Measurements from ENCODE around the gene RGR.
"Not testable (repeated sequence)": the region's sequence is repeated elsewhere in the genome, so short reads cannot be mapped to it uniquely, and the experiment has no call there.

The RGR gene

DNA sequence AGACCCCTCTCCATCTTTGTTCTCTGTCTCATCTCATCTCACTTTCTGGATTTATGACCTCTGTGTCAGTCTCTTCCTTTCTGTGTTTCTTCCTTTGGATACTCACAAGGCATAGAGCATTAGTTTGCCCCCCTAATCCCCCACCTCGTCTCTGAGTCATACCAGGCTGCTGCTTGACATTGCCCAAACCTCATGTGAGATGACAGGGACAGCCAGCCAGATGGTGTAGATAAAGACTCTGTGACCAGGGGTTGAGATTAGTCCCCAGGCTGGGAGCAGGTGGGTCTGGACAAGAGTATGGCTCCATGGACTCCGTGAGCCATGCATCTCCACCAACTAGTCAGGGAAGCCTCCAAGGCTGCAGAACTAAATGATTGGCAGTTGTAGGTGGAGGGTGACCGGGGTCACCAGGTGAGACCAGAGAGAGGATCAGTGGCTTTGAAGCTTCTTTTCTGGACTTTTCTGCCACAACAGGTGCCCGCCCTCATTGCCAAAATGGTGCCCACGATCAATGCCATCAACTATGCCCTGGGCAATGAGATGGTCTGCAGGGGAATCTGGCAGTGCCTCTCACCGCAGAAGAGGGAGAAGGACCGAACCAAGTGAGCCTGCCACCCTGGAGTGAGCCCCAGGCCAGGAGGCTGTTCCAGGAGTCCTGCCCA, 13.3 kb downstream of the RGR start:
- DNase-seq (ENCODE audit: low read depth, low spot score), result no peak

DNA sequence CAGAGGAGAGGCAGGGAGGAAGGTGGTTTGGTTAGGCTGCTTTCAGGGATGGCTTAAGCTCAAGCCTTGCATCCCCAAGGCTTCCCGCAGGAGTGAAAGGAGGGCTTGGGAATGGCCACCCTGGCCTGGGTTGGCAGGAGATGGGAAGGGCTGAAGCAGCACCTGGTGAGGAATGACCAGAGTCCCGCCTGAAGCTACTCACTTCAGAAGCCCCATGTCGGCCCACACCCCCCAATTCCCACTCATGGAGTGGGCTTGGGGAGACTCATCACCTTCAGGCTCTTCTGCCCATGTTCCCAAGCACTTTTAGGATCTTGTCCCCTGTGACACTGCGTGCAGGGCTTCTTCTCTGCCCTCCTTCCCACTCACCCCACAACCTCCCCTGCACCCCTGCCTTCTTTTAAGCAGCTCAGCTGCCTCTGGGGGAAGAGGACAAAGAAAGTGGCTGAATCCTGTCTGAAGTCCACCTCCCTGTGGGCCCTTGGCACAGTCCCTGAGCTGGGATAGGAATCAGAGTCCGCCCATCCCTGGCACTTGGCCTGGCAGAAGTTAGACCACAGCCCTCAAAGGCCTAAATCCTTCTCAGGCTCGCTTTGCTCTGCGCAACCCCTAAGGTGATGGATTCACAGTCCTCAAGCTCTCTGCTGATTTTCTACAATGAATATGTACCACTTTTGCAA, 16.5 kb downstream of the RGR start:
- DNase-seq (ENCODE audit: low read depth, low spot score), result no peak

- DNase-seq (ENCODE audit: low read depth, low spot score), result no peak
Measured at GRCh38 chr10:84262190-84262956, 17.5 kb downstream of the RGR start.

DNA sequence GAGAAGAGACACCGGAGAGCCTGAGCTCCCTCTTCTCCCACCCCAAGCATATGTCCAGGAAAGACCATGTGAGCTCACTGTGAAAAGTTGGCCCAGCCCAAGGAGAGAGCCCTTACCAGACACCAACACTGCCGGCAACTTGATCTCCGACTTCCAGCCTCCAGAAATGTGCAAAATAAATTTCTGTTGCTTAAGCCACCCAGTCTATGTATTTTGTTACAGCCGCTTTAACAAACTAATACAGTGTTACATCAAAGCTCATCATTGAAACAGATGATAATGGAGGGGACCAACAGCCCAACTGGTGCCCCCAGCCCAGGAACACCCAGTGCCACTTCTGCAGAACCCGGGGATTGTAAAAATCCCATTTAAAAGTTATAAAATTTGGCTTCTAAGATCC, 18.9 kb downstream of the RGR start:
- no peak for DNase-seq (ENCODE audit: low read depth, low spot score)

DNA sequence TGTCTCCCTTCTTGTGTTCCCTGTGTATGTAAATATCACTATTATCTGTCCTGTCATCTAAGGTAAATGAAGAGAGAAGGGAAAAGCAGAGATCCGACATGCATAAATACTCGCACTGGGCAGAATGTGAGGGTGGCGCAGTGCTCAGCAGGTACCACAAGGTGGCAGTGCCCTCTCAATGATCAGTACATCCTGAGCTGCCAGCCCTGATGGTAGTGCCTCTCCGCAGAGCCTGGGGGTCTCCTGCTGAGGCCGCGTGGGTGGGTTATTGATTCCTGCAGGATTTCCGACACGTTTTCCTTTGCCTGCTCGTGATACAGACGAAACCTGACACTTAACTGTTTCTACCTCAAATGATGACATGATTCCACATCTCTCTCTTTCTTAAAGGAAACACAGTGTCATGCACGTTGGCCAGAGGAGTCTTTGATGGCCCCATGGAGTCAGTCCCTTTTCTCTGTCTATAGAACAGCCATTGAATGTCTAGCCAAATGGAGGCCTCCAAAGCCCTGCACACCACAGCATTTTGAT, 19.8 kb downstream of the RGR start:
- peak; percentile 37 for DNase-seq (ENCODE audit: low read depth, low spot score)

DNA sequence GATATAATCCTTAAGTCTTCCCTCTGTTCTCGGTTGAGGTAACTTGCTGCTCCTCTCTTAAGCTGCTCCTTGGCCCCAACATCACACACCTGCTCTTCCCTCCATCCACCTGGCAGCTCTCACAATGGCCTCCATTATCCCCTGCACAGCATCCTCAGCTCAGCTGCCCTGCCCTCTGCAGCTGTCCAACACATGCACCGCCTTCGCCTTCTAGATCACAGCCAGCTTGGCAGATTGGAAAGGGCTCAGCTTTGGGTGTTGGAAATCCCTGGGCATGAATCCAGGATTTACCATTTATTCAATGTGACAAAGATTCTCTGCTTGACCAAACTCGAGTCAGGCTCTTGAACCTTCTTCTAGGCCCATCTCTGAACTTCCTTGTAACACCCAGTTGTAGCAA, 20.6 kb downstream of the RGR start:
- no peak for DNase-seq (ENCODE audit: low read depth, low spot score)

DNA sequence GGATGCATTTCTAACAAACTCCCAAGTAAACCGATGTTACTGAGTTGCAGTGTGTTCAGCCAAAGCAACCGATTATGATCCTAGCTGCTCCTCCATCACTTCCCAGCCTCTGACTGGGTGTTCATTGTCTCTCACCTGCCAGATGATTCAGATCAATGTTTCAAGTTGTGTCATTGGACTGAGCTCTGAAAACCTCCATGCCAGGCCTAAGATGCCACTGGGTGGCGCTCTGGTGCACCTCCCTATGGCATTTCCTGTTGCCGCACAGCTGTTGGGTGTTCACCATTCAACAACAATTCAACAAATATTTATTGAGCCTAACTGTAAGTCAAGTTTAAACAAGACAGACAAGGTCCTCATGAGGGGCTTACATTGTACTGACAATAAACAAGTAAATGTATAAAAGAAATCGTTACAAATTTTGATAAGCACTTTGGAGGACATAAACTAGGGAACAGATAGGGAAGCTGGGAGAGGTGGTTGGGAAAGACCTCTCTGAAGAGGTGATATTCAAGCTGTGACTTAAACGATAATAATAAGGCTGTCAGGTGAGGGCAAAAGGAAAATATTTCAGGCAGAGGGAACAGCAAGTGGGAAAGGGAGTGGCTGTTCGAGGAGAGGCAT, 22.8 kb downstream of the RGR start:
- no peak for DNase-seq (ENCODE audit: low read depth, low spot score)

- DNase-seq (ENCODE audit: low read depth, low spot score), result no peak
Measured at GRCh38 chr10:84269162-84269561, 24.3 kb downstream of the RGR start.

DNA sequence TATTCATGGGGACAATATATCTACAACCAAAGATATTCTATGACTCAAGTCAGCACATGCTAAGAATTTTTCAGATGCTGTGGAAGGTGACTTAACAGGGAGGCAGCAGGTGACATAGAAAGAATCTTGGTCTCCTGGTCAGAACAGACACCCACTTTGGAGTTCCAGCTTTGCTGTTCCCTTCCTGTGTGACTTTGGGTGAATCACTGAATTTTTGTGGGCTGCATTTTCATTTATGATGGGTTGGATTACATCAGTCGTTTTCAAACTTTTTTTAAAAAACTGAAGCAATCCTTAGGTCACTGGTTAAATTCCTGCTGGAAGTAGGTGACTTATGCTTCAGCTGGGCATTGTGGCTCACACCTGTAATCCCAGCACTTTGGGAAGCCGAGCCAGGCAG, 24.9 kb downstream of the RGR start:
- DNase-seq (ENCODE audit: low read depth, low spot score), result no peak

- no peak for DNase-seq (ENCODE audit: low read depth, low spot score)
Measured at GRCh38 chr10:84270708-84271107, 25.9 kb downstream of the RGR start.

- not testable (repeated sequence) for DNase-seq (ENCODE audit: low read depth, low spot score)
Measured at GRCh38 chr10:84279876-84280475, 35.1 kb downstream of the RGR start.

GRCh38 chr10:84286695-84287094, 41.8 kb downstream of the RGR start:
- no peak for DNase-seq (ENCODE audit: low read depth, low spot score)

DNA sequence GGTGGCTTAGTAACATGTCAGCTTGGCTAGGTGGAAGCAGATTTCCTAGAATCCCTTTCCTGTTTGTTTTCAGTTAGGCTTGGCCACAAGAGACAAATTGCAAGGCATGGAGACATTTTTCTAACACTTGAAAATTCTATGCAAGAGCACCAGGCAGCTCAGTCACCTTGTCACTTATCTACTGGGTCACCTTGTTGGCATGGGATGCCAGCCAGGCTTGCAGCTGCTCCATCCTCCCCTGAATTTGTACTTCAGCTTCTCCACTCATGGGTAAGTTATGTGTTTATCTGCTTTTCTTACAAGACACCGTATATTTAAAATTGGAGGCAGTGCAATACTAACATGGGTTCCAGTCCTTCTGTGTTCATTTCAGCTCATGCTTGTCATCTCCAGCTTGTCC, 43.3 kb downstream of the RGR start:
- DNase-seq (ENCODE audit: low read depth, low spot score), result no peak

DNA sequence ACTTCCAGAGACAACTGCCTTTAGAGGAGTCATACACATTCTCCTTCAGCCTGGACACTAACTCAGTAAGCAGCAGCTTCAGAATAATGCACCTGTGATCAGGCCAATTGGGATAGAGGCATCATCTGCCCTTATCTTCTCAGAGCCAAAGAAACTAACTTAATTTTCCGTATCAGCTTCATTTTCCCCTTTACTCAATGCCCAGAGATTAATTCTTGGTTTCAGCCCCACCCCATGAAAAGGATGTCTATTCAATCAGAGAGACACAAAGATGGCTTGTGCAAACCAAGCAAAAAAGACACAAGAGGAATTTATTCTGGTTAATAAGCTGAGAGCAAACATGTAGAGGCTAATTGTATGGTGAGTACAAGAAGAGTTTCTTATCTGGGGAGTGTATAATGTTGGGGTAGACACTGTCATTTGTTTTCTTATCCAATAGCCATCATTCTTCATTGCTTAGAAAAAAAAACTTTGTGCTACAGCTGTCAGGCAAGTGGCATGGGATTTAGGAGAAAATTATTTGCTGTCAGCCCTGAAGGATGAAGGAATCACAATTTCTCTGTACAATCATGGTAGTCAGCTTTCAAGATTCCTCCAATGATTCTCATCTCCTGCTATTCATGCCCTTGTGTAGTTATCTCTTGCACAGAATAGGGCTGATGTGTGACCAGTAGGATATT, 44.8 kb downstream of the RGR start:
- DNase-seq (ENCODE audit: low read depth, low spot score), result no peak

GRCh38 chr10:84290235-84290634, 45.4 kb downstream of the RGR start:
- DNase-seq (ENCODE audit: low read depth, low spot score), result no peak

DNA sequence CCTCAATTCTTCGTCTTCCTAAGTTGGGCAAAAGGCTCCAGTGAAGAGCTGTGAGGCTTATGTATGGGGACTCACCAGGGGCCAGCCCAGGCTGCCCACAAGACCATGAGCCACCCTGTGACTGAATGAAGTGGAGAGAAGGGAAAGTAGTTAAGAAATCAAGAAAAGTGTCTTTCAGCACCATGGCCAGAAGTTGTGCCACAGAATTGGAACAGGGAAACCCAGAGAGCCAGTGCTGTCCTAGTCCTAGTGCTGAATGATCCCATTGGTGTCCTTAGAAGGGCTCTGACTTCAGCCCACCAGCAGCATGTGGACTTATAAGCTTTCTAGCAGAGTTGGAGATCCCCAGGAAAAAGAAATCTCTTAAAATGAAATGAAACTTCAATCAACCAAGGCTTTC, 46.5 kb downstream of the RGR start:
- no peak for DNase-seq (ENCODE audit: low read depth, low spot score)

DNA sequence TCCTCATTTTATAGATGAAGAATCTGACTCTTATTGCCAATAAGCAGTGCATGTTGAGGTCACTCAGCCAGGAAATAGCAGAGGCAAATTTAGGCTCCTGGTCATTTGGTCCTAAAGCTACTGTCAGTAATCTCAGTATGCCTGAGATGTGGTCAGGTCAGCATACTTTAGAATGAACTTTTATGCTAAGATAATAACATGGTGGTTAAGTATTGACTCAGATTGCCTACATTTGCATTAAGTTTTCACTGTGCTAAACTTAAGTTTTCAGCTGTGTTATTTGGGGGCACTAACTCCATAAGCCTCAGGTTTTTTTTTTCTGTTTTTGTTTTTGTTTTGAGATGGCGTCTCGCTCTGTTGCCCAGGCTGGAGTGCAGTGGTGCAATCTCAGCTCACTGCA, 47.6 kb downstream of the RGR start:
- no peak for DNase-seq (ENCODE audit: low read depth, low spot score)

DNA sequence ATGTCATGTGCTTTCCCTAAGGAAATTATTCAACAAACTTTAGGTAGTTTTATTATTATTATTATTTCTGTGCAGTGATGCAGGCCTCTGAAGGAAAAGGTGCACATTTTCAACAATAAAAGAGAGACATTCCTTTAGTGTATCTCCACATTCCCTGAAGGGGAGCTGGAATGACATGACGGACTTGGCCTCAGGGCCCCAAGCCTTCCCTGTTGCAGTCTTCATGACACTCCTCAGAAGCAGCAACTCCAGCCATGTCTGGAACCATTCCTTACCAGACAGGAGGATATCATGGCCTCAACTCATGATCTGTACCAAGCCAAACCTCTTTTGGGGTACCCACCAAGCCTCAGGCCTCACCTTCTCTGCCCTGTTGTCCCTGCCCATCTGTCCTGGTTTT, 48.3 kb downstream of the RGR start:
- no peak for DNase-seq (ENCODE audit: low read depth, low spot score)

GRCh38 chr10:84293574-84294016, 48.7 kb downstream of the RGR start:
- DNase-seq (ENCODE audit: low read depth, low spot score), result no peak

DNA sequence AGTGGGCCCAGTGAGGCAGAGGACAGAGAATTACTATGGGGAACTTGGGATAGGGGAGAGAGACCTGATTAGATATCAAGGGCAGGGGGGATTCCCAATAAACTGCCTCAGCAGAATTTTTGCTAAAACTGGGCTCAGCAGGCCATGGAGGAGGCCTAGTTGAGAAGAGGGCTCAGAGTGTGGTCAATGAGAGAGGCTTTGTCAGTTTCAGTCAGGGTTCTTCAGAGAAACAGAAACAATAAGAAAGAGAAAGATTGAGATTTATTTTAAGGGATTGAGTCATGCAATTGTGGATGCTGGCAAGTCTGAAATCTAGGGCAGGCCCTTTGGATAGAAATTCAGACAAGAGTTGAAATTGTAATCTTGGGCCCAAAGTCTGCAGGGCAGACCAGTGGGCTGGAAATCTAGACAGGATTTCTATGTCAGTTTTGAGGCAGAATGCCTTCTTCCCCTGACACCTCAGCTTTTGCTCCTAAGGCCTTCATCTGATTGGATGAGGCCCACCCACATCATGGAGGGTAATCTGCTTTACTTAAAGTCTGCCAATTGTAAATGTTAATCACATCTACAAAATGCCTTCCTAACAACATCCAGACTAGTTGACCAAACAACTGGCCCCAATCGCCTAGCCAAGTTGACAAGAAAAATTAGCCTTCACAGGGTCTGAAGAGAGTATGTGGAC, 50.1 kb downstream of the RGR start:
- DNase-seq (ENCODE audit: low read depth, low spot score), result no peak

Data from brain pericyte (primary cell).